ENCODE data around the gene SWI5. TPM values are rescaled to one million over a fixed set of nuclear protein-coding genes. Genes with fewer than 3 reads are reported as not detected.

Gene SWI5
- total RNA-seq, 1 experiment from 2014 or later, result 22.4 TPM

DNA sequence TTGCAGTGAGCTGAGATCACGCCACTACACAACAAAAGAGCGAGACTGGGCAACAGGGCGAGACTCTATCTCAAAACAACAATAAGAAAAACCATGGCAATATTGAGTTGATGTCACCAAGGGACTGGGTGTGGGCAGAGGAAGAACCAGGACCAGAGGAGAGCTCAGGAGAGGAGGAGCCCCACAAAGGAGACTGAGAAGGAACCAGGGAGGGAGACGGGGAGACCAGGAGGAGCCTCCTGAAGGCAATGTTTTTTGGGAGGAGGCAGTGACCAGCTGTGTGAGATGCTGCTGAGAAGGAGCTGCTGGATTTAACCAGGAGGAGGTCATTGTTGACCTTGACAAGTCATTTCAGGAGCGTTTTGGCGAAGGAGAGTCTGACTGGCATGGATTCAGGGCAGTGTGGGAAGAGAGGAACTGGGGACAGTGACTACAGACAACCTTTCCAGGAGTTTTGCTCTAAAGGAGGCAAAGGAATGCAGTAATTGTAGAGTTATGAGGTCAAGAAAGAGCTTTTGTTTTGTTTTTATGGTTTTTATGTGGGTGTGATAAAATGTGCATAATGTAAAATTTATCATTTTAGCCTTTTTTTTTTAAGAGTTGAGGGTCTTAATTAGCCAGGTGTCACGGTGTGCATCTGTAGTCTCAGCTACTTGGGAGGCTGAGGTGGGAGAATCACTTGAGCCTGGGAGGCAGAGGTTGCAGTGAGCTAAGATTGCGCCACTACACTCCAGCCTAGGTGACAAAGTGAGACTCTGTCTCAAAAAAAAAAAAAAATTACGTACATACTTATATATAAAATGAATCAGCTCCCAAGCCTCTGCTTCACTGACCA lies 28.3 kb downstream of the SWI5 start (continued):
- TF ChIP-seq REST (IDR thresholded peaks at IDR 0.05; ENCODE audit: low read depth), result no peak
- no peak for TF ChIP-seq CTCF (IDR thresholded peaks at IDR 0.05 in 2 of 3, conservative IDR thresholded peaks at IDR 0.05 in 1 of 3; ENCODE audit: borderline replicate concordance in 1 of 3, insufficient read depth in 1 of 3, low read depth in 2 of 3, low read length in 2 of 3)
- no peak for TF ChIP-seq EGR1 (IDR thresholded peaks at IDR 0.05; ENCODE audit: low read depth)
- TF ChIP-seq EZH2phosphoT487 (IDR thresholded peaks at IDR 0.05; ENCODE audit: borderline replicate concordance), result no peak

GRCh38 chr9:128304971-128305288 lies 28.9 kb downstream of the SWI5 start:
- Histone ChIP-seq H3K4me2 (ENCODE audit: low read length) (peak overlapping the region; percentile 78), H3K36me3 (ENCODE audit: control insufficient read depth in 1 of 2, insufficient read depth in 2 of 2, low read length in 2 of 2) (peaks cover under 1 to 10% of the 10 kb centered on the region in 2 experiments; a peak in 3 of 4 replicates), H4K20me1 (ENCODE audit: insufficient read depth) (no peaks in the 10 kb centered on the region), H3K27ac (ENCODE audit: low read depth, low read length) (0 out of 2 replicates have a peak overlapping the region, but pooled peaks have one; percentile 99), H3K9ac (ENCODE audit: low read length) (no peak overlapping the region), H3K4me3 (replicated peaks in 1 of 2; ENCODE audit: low read depth in 1 of 2, low read length in 2 of 2) (no peak overlapping the region), H2AFZ (ENCODE audit: low read depth, low read length, poor library complexity, severe bottlenecking) (no peak overlapping the region), H3K4me1 (ENCODE audit: control insufficient read depth in 1 of 2, insufficient read depth in 2 of 2, low read length in 2 of 2) (peaks cover 48 to 62% of the 10 kb centered on the region in 2 experiments), H3K27me3 (ENCODE audit: insufficient read depth, low read length) (no peaks in the 10 kb centered on the region), H3K9me2 (ENCODE audit: insufficient read depth) (no peaks in the 10 kb centered on the region), H3K9me3 (ENCODE audit: control insufficient read depth in 1 of 2, insufficient read depth in 1 of 2, low read depth in 1 of 2, low read length in 2 of 2) (no peaks in the 10 kb centered on the region), H3K79me2 (ENCODE audit: insufficient read depth, low read length) (no peaks in the 10 kb centered on the region)
- intact Hi-C loops (cut with micrococcal nuclease), result no loop called here
- ATAC-seq (no peak), DNase-seq (ENCODE audit: low read depth, low spot score) (no peak)
- RAD21 ChIA-PET (ENCODE audit: low non-redundant PET in 1 of 2, low total read pairs in 2 of 2, uncharacterized antibody in 2 of 2, unreplicated experiment in 2 of 2), result interaction anchor here in 1 of 2 experiments (1.1 kb wide), 1 partner anchor 37 kb away, joined by 3 read pairs; no protein-coding TSS in a partner anchor
- no TSS peak for BruUV-seq (replicated peaks)
- CTCF ChIA-PET, result interaction anchor here (0.6 to 3.4 kb wide), 2 partner anchors 10 to 147 kb away, joined by 3 to 17 read pairs; no protein-coding TSS in a partner anchor
- POLR2A ChIA-PET, result no interaction called here
- no peak for TF ChIP-seq POLR2AphosphoS5 (IDR thresholded peaks at IDR 0.05; ENCODE audit: low read depth, low read length)
- no peak for TF ChIP-seq SP1 (IDR thresholded peaks at IDR 0.05; ENCODE audit: low read depth)
- no peak for TF ChIP-seq FOSL1 (IDR thresholded peaks at IDR 0.05; ENCODE audit: low read depth)
- TF ChIP-seq ELF1 (IDR thresholded peaks at IDR 0.05; ENCODE audit: borderline replicate concordance, low read depth), result no peak
- no peak for TF ChIP-seq EGR1 (IDR thresholded peaks at IDR 0.05; ENCODE audit: low read depth)
- no peak for TF ChIP-seq TCF7L2 (IDR thresholded peaks at IDR 0.05; ENCODE audit: borderline replicate concordance, extremely low read depth, insufficient read depth, insufficient read length)
- no peak for TF ChIP-seq RAD21 (IDR thresholded peaks at IDR 0.05; ENCODE audit: low read depth)
- TF ChIP-seq ZNF274 (IDR thresholded peaks at IDR 0.05; ENCODE audit: low read depth, low read length), result no peak
- no peak for TF ChIP-seq SRF (IDR thresholded peaks at IDR 0.05; ENCODE audit: low read depth)
- TF ChIP-seq ZBTB33 (IDR thresholded peaks at IDR 0.05; ENCODE audit: extremely low read depth, insufficient replicate concordance, low read length), result no peak
- TF ChIP-seq, protein P1, sequence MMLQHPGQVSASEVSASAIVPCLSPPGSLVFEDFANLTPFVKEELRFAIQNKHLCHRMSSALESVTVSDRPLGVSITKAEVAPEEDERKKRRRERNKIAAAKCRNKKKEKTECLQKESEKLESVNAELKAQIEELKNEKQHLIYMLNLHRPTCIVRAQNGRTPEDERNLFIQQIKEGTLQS (IDR thresholded peaks at IDR 0.05), result no peak
- TF ChIP-seq, protein P2, sequence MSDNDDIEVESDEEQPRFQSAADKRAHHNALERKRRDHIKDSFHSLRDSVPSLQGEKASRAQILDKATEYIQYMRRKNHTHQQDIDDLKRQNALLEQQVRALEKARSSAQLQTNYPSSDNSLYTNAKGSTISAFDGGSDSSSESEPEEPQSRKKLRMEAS (IDR thresholded peaks at IDR 0.05), result no peak
- no peak for TF ChIP-seq POLR2A (IDR thresholded peaks at IDR 0.05; ENCODE audit: borderline replicate concordance, extremely low read depth, insufficient read depth, insufficient read length)

All from HCT116 (cell line).